Testis (tissue), 3 donors: Measurements from ENCODE around the gene CXCR5. TPM values are rescaled to one million over a fixed set of nuclear protein-coding genes. Genes with fewer than 3 reads are reported as not detected.

Source experiments
- DNase-seq: peaks from one replicate; pipeline ENCODE4 v3.0.0-alpha.2; 2019
- H3K27ac ChIP-seq, 2 donors: fragments of 200-600 bp; sonication (generic); one replicate each; pipeline ENCODE4 v1.5.1; 2019
- H3K27me3 ChIP-seq: fragments of 200-600 bp; sonication (generic); one replicate; pipeline ENCODE4 v1.5.1; 2019
- H3K36me3 ChIP-seq: fragments of 200-600 bp; sonication (generic); one replicate; pipeline ENCODE4 v1.5.1; 2017; ENCODE audit warnings: low read depth; ENCODE audit errors: missing control alignments
- H3K4me1 ChIP-seq: fragments of 200-600 bp; sonication (generic); one replicate; pipeline ENCODE4 v1.5.1; 2019
- H3K4me3 ChIP-seq, 2 donors: fragments of 200-600 bp; sonication (generic); one replicate each; pipeline ENCODE4 v1.5.1; 2017 to 2019
- H3K9me3 ChIP-seq: fragments of 200-600 bp; sonication (generic); one replicate; pipeline ENCODE4 v1.5.1; 2017
- POLR2A ChIP-seq: fragments of 450-650 bp; IDR thresholded peaks from one replicate; pipeline ENCODE4 v1.6.1; 2017; ENCODE audit warnings: antibody characterized with exemption, mild to moderate bottlenecking, moderate library complexity
- WGBS, 2 donors: methylation state at CpG; one replicate each; pipeline ENCODE4 v1.1.5; 2018; 5-methylcytosine and 5-hydroxymethylcytosine counted together
- intact Hi-C: fragments of 100-400 bp; cut with DNase I; formaldehyde crosslinking; loops from one replicate; pipeline ENCODE4 v1.15.1; 2023; ENCODE audit warnings: low total_unique reads
- polyA plus RNA-seq: library from polyadenylated mRNA; stranded (reverse); fragments of 350-450 nt; fragmentation: Illumina TruSeq; extraction: RNeasy Lipid Tissue Mini Kit (QIAGEN cat#74804); gene quantifications from one replicate; pipeline ENCODE4 v1.2.3, GENCODE V29; 2014; ENCODE audit warnings: low read depth, low replicate concordance; ENCODE audit not compliant: insufficient read depth
- total RNA-seq, 2 donors: library from RNA; depleted of rRNA; stranded (reverse); fragments of >200 nt; gene quantifications; one replicate each; pipeline ENCODE4 v1.2.3, GENCODE V29; 2016
- TF ChIP-seq, protein P1 (sequence below), 3 experiments: fragments of 450-650 bp in 2 of 3; fragments of 200-600 bp in 1 of 3; sonication (generic) in 1 of 3; IDR thresholded peaks; one replicate each; pipeline ENCODE4 v1.5.1; 2016 to 2019; ENCODE audit warnings: antibody characterized with exemption in 3 of 3, mild to moderate bottlenecking in 2 of 3, moderate library complexity in 1 of 3

Gene CXCR5
- total and polyA plus RNA-seq, 3 donors from 2014 or later: 0.06 to 0.22 TPM; not detected in 1

DNA sequence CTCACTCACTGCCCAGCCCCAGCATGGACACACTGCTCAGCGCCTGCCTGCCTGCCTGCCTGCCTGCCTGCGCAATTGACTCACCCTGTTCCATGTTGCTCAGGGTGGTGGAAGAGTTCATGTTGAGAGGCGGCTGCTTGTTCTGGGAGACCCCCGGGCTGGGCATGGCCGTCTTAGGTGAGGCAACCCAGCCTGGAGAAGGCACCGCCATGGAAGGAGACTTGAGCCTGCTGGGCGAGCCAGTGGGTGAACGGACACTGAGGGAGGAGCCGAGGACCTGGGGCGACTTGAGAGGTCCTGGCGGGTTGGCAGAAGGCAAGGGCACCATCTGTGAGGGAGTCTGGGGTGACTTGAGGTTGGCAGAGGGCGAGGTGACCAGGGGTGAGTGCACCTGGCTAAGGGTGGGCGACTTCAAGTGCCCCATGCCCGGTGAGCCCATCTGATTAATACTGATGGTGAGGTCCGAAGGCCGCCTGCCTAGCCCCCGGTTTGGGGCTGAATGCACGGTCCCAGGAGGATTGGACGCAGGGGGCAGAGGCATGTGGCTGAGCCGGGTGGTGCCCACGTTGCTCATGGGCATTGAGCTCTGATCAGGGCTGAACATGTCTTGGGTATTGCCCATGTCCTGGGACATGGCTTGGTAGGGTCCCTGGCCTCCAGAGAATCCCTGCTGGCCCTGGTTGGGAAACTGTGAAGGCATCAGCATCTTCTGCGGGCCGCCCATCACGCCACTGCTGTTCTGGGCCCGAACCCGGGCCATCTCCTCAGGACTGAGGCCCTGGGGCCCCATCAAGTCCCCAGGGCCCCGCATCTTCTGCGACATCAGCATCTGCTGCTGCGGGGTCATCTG is 17.1 kb downstream of the CXCR5 start:
- Histone ChIP-seq H3K4me3 (no peak overlapping the region), H3K27ac (no peak overlapping the region), H3K36me3 (no peaks in the 10 kb centered on the region), H3K9me3 (no peaks in the 10 kb centered on the region), H3K27me3 (no peaks in the 10 kb centered on the region), H3K4me1 (no peaks in the 10 kb centered on the region)
- TF ChIP-seq, protein P1, sequence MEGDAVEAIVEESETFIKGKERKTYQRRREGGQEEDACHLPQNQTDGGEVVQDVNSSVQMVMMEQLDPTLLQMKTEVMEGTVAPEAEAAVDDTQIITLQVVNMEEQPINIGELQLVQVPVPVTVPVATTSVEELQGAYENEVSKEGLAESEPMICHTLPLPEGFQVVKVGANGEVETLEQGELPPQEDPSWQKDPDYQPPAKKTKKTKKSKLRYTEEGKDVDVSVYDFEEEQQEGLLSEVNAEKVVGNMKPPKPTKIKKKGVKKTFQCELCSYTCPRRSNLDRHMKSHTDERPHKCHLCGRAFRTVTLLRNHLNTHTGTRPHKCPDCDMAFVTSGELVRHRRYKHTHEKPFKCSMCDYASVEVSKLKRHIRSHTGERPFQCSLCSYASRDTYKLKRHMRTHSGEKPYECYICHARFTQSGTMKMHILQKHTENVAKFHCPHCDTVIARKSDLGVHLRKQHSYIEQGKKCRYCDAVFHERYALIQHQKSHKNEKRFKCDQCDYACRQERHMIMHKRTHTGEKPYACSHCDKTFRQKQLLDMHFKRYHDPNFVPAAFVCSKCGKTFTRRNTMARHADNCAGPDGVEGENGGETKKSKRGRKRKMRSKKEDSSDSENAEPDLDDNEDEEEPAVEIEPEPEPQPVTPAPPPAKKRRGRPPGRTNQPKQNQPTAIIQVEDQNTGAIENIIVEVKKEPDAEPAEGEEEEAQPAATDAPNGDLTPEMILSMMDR (IDR thresholded peaks at IDR 0.05): no peak
- no peak for TF ChIP-seq POLR2A
- DNase-seq: no peak
- WGBS, 2 donors: 91 to 93% methylated on average over 14 to 29 of the region's 29 CpGs
- intact Hi-C loops: loop anchor here (10.0 kb wide), 1 partner anchor 206 kb away; no protein-coding TSS in a partner anchor

DNA sequence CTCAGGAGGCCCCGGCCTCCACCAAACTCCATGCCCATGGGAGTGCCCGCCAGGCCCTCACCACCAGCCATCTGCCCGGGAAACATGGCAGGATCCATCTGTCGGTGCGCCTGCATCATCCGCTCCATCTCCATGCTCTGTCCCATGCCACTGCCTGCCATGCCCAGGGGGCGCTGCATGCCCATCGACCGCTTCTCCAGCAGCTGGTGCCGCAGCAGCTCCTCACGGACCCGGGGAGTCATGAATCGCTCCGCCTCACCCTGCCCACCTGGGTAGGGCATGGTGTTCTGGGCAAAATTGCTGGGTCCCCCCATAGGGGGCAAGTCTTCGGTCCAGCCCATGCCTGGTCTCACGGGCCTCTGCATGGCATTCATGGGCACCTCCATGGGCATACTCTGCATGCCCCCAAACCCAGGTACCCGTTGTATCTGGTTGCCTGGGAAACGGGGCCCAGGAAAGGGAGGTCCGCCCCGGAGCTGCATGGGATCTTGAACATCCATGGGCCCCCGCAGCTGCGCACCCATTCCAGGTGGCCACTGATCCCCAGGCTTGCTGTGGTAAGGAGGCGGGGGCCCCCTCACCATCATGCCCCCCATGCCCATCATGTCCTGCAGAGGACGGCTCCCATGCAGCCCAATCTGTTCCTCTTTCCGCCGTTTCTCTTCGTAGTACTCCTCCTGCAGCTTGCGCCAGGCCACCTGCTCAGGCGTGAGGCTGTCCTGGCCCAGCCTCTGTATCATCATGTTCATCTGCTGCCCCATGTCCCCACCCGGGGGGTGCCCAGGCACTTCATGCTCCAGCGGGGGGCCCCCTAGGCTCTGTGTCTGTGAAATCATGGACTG is 18.0 kb downstream of the CXCR5 start:
- no peak overlapping the region for H3K27ac ChIP-seq
- H3K36me3 ChIP-seq: no peaks in the 10 kb centered on the region
- intact Hi-C loops: loop anchor here (10.0 kb wide), 1 partner anchor 207 kb away; no protein-coding TSS in a partner anchor
- H3K27me3 ChIP-seq: no peaks in the 10 kb centered on the region
- H3K9me3 ChIP-seq: no peaks in the 10 kb centered on the region
- no peak for DNase-seq
- H3K4me1 ChIP-seq: no peaks in the 10 kb centered on the region
- TF ChIP-seq POLR2A: no peak
- TF ChIP-seq, protein P1 (IDR thresholded peaks at IDR 0.05): no peak
- H3K4me3 ChIP-seq: no peak overlapping the region
- 87 to 92% methylated on average over 13 to 27 of the region's 31 CpGs for WGBS, 2 donors

DNA sequence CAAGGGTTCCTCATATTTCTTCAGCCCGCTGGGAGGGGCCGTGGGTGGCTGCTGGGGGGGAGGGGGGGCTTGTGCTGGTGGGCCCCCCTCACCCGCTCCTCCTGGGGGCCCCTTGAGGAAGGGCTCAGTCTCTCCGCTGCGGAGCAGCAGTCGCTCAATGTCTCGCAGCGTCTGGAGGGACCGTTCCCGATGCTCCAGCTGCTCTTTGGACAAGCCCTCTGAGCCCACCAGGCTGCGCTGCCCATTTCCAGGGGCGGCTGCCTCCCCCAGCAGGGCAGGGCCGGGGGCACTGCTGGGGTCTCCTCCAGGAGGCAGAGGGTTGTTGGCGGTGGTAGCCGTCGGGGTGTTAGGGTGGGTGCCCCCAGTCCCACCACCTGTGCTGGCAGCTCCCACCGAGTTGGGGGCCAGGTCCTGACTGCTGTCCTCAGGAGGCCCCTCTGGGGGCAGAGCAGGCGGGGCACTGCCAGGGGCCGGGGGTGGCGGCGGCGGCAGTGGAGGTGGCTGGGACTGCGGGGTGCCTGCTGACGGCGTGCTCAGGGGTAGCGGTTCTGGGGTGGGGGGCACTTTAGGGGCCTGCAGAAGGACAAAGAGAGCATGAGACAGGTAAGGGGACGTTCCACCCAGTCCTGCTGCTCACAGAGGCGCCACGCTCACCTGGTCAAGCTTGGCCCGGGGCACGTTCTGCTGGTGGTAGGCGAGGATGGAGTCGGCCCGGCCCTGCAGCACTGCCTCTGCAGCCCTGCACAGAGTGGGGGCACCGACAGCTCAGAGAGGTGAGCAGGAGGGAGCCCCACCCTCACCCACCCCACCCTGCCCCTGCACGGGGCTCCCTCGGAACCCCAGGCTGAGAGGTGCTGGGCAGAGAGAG is 18.9 kb downstream of the CXCR5 start:
- no peak overlapping the region for H3K4me3 ChIP-seq
- no peaks in the 10 kb centered on the region for H3K36me3 ChIP-seq
- TF ChIP-seq, protein P1 (IDR thresholded peaks at IDR 0.05): no peak
- TF ChIP-seq POLR2A: no peak
- no peaks in the 10 kb centered on the region for H3K27me3 ChIP-seq
- peaks cover 7% of the 10 kb centered on the region for H3K4me1 ChIP-seq
- H3K27ac ChIP-seq: no peak overlapping the region
- no peaks in the 10 kb centered on the region for H3K9me3 ChIP-seq
- intact Hi-C loops: loop anchor here (10.0 kb wide), 1 partner anchor 208 kb away; no protein-coding TSS in a partner anchor
- no peak for DNase-seq
- 86 to 90% methylated on average over 2 to 31 of the region's 37 CpGs for whole genome bisulfite sequencing, 2 donors

DNA sequence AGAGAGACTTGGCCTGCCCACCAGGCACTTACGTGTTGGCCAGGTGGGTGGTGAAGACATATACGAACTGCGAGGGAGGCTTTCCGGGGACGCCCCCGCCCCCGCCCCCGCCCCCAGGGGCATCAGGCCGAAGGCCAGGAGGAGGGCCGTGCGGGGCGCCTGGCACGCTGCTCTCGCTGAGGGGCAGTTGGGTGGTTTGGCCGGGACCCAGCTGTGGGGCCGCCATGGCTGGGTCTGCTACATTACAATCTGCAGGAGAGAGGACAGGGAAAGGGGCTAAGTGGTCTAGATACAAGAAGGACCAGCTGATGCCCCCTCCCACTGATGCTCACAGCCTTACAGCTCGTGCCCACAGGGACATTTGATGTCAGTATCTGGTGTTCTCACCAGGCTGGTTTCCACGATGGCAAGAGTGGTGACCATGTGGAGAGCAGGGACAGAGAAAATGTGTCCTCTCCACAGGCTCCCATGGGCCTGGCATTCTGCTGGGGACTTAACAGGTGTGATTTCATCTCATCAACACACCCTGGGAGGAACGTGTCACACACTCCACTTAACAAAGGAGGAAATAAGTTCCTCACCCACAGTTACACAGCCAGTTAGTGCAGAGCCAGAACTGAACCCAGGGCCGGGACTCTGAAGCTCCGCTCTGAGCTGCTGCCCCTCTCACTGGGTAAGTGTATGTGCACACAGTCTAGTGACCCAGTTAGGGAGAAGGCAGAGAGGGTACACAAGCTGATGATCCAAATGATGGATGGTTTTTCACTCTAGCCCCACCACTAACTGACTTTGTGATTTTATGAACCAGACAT is 19.7 kb downstream of the CXCR5 start:
- peaks cover 15% of the 10 kb centered on the region for H3K4me1 ChIP-seq
- H3K9me3 ChIP-seq: no peaks in the 10 kb centered on the region
- TF ChIP-seq POLR2A: no peak
- TF ChIP-seq, protein P1 (IDR thresholded peaks at IDR 0.05): no peak
- no peak overlapping the region for H3K27ac ChIP-seq
- intact Hi-C loops: loop anchor here (10.0 kb wide), 1 partner anchor 209 kb away; no protein-coding TSS in a partner anchor
- H3K36me3 ChIP-seq: no peaks in the 10 kb centered on the region
- WGBS, 2 donors: 68 to 96% methylated on average over 4 to 16 of the region's 21 CpGs
- no peaks in the 10 kb centered on the region for H3K27me3 ChIP-seq
- no peak for DNase-seq
- no peak overlapping the region for H3K4me3 ChIP-seq
